Uterus (tissue), 4 donors: ENCODE measurements around the gene NAAA. TPM values are rescaled to one million over a fixed set of nuclear protein-coding genes. Genes with fewer than 3 reads are reported as not detected.
A peak's percentile ranks its signal among the peaks of the same experiment; 100 is the strongest.
"Not testable (repeated sequence)": the region's sequence is repeated elsewhere in the genome, so short reads cannot be mapped to it uniquely, and the experiment has no call there.

Source experiments
- DNase-seq, 2 donors: peaks; one replicate each; pipeline ENCODE4 v3.0.0-alpha.2; 2019 to 2020
- H3K27ac ChIP-seq, 2 donors: fragments of 200-600 bp; sonication (generic); 1 replicate in 1 of 2; 2 replicates in 1 of 2; pipeline ENCODE4 v1.5.1; 2016 to 2018
- H3K27me3 ChIP-seq, 2 donors: fragments of 200-600 bp; sonication (generic); one replicate each; pipeline ENCODE4 v1.5.1; 2018 to 2019; ENCODE audit warnings: control low read depth in 1 of 2
- H3K36me3 ChIP-seq, 2 donors: fragments of 200-600 bp; sonication (generic); one replicate each; pipeline ENCODE4 v1.5.1; 2019; ENCODE audit warnings: control low read depth in 1 of 2
- H3K4me1 ChIP-seq, 2 donors: fragments of 200-600 bp; sonication (generic); one replicate each; pipeline ENCODE4 v1.5.1; 2018 to 2019; ENCODE audit warnings: control low read depth in 1 of 2
- H3K4me3 ChIP-seq, 2 donors: fragments of 200-600 bp; sonication (generic); 1 replicate in 1 of 2; 2 replicates in 1 of 2; pipeline ENCODE4 v1.5.1; 2018 to 2019; ENCODE audit warnings: mild to moderate bottlenecking in 1 of 2
- H3K9me3 ChIP-seq, 2 donors: fragments of 200-600 bp; sonication (generic); one replicate each; pipeline ENCODE4 v1.5.1; 2019; ENCODE audit warnings: control low read depth in 1 of 2
- POLR2A ChIP-seq, 2 donors: fragments of 450-650 bp; IDR thresholded peaks; one replicate each; pipeline ENCODE4 v1.6.1; 2016; ENCODE audit warnings: antibody characterized with exemption in 2 of 2, mild to moderate bottlenecking in 1 of 2, moderate library complexity in 1 of 2
- intact Hi-C: fragments of 100-400 bp; cut with DNase I; formaldehyde crosslinking; loops from one replicate; pipeline ENCODE4 v1.15.1; 2023; ENCODE audit warnings: low total_unique reads
- total RNA-seq, 4 donors: library from RNA; depleted of rRNA in 3 of 4; stranded (reverse); fragments of >200 nt in 3 of 4; gene quantifications; one replicate each; pipeline versions ENCODE4 v1.1.0 to v1.2.4, GENCODE V29; 2014 to 2023
- TF ChIP-seq, protein P1 (sequence below), 4 experiments: fragments of 200-600 bp in 2 of 4; fragments of 450-650 bp in 2 of 4; sonication (generic) in 2 of 4; IDR thresholded peaks; one replicate each; pipeline ENCODE4 v1.5.1; 2016 to 2019; ENCODE audit warnings: antibody characterized with exemption in 4 of 4, mild to moderate bottlenecking in 2 of 4, moderate library complexity in 1 of 4
- donor health status: DM: yes; HTN: yes; CAD: no.

The NAAA gene
- total RNA-seq, 4 donors from 2014 or later: 21.5 to 109 (median 46.1) TPM

DNA sequence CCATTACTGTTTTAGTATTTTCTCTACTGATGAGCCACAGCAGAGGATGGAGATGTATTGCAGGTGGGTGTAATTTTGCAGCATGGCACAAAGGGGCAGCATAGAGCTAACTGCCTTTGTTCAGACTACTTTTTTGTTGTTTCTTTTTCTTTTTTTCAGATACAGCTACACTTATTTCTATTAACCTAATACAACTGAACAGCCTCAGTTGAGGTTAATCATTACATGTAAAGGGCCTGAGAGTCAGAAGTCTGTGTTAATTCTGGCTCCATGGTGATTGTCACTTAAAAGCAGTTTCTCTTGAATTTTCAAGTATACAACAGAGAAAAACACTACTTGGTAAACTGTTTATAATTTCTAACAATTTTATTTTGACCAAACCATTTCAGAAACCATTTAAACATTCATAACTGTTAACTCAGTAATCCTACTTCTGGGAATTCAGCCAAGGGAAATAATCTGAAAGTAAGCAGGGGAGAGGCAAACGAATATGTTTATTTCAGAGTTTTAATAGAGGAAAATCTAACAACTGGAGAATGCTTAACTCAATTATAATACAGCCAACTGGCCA is 24.6 kb downstream of the NAAA start:
- intact Hi-C loops: no loop called here
- TF ChIP-seq POLR2A (IDR thresholded peaks at IDR 0.05): no peak
- TF ChIP-seq, protein P1, sequence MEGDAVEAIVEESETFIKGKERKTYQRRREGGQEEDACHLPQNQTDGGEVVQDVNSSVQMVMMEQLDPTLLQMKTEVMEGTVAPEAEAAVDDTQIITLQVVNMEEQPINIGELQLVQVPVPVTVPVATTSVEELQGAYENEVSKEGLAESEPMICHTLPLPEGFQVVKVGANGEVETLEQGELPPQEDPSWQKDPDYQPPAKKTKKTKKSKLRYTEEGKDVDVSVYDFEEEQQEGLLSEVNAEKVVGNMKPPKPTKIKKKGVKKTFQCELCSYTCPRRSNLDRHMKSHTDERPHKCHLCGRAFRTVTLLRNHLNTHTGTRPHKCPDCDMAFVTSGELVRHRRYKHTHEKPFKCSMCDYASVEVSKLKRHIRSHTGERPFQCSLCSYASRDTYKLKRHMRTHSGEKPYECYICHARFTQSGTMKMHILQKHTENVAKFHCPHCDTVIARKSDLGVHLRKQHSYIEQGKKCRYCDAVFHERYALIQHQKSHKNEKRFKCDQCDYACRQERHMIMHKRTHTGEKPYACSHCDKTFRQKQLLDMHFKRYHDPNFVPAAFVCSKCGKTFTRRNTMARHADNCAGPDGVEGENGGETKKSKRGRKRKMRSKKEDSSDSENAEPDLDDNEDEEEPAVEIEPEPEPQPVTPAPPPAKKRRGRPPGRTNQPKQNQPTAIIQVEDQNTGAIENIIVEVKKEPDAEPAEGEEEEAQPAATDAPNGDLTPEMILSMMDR (IDR thresholded peaks at IDR 0.05): peak; percentile 36 to 58 (median 42)
- Histone ChIP-seq H3K4me1 (no peaks in the 10 kb centered on the region), H3K36me3 (no peaks in the 10 kb centered on the region), H3K27ac (no peak overlapping the region), H3K4me3 (no peak overlapping the region), H3K27me3 (no peaks in the 10 kb centered on the region), H3K9me3 (no peaks in the 10 kb centered on the region)
- DNase-seq: no peak

DNA sequence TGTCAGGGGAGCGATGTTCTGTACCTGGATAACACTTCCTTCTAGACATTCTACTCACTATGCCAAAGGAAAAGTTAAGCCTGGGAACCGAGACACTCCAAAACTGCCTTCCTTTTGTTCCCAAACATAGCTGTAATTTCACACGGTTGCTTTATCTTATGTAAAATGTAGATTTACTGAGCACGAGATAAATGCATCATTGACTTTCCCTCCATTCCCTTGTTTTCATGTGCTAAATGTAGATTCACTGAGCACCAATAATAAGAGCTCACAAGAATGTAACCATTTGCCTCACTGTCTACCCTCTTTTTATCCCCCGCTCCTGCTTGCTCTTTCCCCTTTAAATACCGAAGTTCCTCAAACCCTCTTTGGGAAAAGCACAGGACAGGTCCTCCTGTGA is 27.8 kb downstream of the NAAA start:
- TF ChIP-seq POLR2A (IDR thresholded peaks at IDR 0.05): no peak
- TF ChIP-seq, protein P1 (IDR thresholded peaks at IDR 0.05): no peak
- intact Hi-C loops: no loop called here
- no peak overlapping the region for H3K4me3 ChIP-seq
- H3K9me3 ChIP-seq: no peaks in the 10 kb centered on the region
- H3K4me1 ChIP-seq: no peaks in the 10 kb centered on the region
- no peak for DNase-seq
- no peaks in the 10 kb centered on the region for H3K36me3 ChIP-seq
- H3K27ac ChIP-seq: no peak overlapping the region
- no peaks in the 10 kb centered on the region for H3K27me3 ChIP-seq

DNA sequence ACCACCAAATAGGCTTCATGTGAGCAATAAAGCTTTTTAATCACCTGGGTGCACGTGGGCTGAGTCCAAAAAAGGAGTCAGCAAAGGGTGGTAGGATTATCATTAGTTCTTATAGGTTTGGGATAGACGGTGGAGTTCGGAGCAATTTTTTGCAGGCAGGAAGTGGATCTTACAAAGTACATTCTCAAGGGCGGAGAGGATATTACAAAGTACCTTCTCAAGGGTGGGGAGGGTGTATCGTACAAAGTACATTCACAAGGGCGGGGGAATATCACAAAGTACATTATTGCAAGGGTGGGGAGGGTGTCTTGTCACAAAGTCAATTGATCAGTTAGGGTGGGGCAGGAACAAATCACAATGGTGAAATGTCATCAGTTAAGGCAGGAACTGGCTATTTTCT is 30.0 kb downstream of the NAAA start:
- H3K4me3 ChIP-seq, intact Hi-C loops, H3K27me3 ChIP-seq, H3K9me3 ChIP-seq, H3K36me3 ChIP-seq, H3K27ac ChIP-seq, H3K4me1 ChIP-seq, DNase-seq: not testable (repeated sequence)

DNA sequence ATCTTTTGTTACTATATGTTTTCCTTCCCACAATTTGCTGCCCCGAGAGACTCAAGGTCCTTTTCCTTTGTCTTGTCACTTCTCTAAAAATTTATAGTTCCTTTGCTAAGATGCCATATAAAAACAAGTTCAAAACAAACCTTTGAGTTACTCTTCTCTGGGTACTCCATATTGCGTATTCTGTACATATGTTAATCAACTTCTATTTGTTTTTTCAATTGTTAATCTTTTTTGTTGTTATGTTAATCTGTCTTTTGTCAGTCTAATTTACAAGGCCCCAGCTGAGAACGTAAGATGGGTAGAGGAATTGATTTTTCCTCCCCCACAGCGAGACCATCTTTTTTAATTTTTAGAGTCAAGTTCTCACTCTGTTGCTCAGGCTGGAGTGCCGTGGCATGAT is 31.4 kb downstream of the NAAA start:
- H3K9me3 ChIP-seq: no peaks in the 10 kb centered on the region
- intact Hi-C loops: no loop called here
- no peak for DNase-seq
- no peak for TF ChIP-seq POLR2A (IDR thresholded peaks at IDR 0.05)
- TF ChIP-seq, protein P1 (IDR thresholded peaks at IDR 0.05): no peak
- no peaks in the 10 kb centered on the region for H3K36me3 ChIP-seq
- H3K27ac ChIP-seq: no peak overlapping the region
- H3K4me1 ChIP-seq: no peaks in the 10 kb centered on the region
- no peak overlapping the region for H3K4me3 ChIP-seq
- no peaks in the 10 kb centered on the region for H3K27me3 ChIP-seq

DNA sequence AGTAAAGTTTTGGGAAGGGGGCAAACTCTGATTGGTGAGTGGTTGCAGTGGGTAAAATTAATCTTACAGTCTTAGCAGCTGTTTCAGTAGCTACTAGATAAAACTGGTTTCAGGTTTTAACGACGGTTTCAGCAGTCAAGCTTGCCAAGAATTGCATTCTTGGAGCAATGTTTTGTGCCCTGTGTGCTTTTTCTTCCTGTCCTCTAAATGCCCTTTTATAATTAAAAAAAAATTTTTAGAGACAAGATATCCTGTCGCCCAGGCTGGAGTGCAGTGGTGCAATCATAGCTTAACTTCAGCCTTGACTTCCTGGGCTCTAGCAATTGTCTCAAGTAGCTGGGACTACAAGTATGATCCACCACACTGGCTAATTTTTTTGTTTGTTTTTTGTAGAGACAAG is 32.3 kb downstream of the NAAA start:
- intact Hi-C loops: no loop called here
- no peak overlapping the region for H3K27ac ChIP-seq
- no peak for TF ChIP-seq POLR2A (IDR thresholded peaks at IDR 0.05)
- TF ChIP-seq, protein P1 (IDR thresholded peaks at IDR 0.05): no peak
- no peaks in the 10 kb centered on the region for H3K36me3 ChIP-seq
- no peak for DNase-seq
- no peaks in the 10 kb centered on the region for H3K4me1 ChIP-seq
- no peak overlapping the region for H3K4me3 ChIP-seq
- H3K9me3 ChIP-seq: no peaks in the 10 kb centered on the region
- no peaks in the 10 kb centered on the region for H3K27me3 ChIP-seq

DNA sequence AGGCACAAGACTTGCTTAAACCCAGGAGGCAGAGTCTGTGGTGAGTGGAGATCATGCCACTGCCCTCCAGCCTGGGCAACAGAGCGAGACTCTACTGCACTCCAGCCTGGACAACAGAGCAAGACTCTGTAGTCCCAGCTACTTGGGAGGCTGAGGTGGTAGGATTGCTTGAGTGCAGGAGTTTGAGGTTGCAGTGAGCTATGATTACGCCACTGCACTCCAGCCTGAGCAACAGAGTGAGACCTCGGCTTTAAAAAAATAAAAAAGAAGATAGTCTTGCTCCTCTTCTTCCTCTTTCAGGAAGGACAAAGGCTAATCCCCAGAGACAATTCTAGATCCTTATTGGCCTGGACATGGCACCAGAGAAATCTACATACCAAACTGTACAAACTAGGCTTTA is 32.8 kb downstream of the NAAA start:
- no peak for DNase-seq

More for the DNA sequence above, 32.8 kb downstream of the NAAA start:
- H3K27ac ChIP-seq: no peak overlapping the region
- H3K36me3 ChIP-seq: no peaks in the 10 kb centered on the region
- H3K4me1 ChIP-seq: no peaks in the 10 kb centered on the region
- H3K4me3 ChIP-seq: no peak overlapping the region
- no peaks in the 10 kb centered on the region for H3K27me3 ChIP-seq
- intact Hi-C loops: no loop called here
- no peaks in the 10 kb centered on the region for H3K9me3 ChIP-seq
- no peak for TF ChIP-seq POLR2A (IDR thresholded peaks at IDR 0.05)
- TF ChIP-seq, protein P1 (IDR thresholded peaks at IDR 0.05): no peak
